Fibroblast of pulmonary artery (primary cell): ENCODE results near the gene HPN.
"Not testable (repeated sequence)": the region's sequence is repeated elsewhere in the genome, so short reads cannot be mapped to it uniquely, and the experiment has no call there.

ENCODE experiments used
- DNase-seq: peaks from one replicate; pipeline ENCODE4 v3.0.0-alpha.2; 2010; ENCODE audit warnings: low read depth
- H3K4me3 ChIP-seq: replicated peaks from 2 replicates; pipeline ENCODE4 v1.5.1; 2011; ENCODE audit warnings: low read depth, mild to moderate bottlenecking, control low read depth, low read length, moderate library complexity
- CTCF ChIP-seq: IDR thresholded peaks from 2 replicates; pipeline ENCODE4 v1.5.1; 2011; ENCODE audit warnings: mild to moderate bottlenecking, control low read depth, low read length, inconsistent platforms; ENCODE audit errors: missing control alignments

HPN gene

DNA sequence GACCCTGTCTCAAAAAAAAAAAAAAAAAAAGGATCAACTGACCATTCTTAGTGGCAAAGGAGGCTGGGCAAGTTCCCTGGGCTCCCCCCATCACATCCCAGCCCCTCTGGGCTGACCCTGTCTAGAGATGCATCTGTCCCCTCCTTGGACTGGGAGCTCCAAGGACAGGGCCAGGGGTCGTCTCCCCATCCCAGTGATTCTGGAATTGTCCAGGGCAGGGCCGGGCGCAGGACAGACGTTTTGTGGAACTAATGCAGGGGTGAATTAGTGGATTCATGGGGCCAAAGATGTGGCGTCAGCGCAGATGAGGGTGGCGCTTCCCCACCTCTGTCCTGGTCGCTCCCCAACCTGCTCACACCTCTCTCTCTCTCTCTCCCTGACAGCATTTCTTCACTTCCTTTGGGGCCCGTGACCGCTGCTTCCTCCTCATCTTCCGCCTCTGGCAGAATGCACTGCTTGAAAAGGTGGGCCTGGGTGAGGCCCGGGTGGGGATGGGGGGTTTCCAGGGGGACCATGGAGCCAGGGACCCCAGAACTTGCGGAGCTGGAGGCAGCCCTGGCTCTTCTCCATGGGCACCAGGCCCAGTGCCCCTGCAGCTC lies 30.3 kb upstream of the HPN start:
- DNase-seq, result no peak
- no peak overlapping the region for H3K4me3 ChIP-seq
- TF ChIP-seq CTCF, result no peak

DNA sequence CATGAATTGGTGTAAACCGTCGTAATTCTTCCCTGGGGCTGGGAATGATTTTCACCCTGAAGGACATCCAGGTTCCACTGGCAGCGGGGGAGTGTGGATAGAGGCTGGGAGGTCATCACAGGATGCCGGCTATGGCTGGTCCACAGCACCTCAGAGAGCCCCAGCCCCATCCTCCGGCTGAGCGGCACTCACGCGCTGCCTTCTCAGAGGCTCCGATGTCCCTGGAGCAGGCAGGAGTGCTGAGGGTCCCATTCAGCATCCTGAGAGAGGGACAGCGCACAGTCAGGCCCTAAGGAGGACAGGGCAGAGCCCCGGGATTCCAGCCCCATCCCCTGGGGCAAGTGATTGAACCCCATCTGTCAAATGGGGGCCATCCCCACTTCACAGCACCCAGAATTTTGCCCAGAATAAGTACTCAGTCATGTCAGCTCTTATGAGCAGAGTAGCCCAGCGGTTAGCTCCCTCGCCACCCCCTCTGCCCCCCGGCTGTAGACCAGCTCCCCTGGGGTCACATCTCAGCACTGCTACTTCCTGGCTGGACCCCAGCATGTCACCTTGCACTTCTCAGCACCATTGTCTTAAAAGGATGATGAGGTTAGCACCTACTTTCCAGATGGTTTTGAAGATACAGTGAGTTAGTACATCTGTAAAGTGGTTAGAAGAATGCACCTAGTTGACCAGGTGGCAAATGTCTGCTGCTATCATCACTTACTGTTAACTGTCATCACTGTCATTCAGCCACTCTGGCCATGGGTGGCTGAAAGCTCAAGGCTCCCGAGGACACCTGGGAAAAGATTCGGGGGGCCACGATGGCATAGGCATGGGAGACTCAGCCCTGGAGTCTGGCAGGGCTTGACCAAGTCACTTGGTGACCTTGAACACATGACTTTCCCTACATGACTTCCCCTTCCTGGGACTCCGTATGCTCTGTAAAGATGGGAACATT lies 29.5 kb upstream of the HPN start:
- TF ChIP-seq CTCF, result no peak
- H3K4me3 ChIP-seq, result no peak overlapping the region
- DNase-seq, result no peak

GRCh38 chr19:35013041-35013819 lies 28.3 kb upstream of the HPN start:
- H3K4me3 ChIP-seq, result no peak overlapping the region
- TF ChIP-seq CTCF, result peak; percentile 94
- peak; percentile 79 for DNase-seq

DNA sequence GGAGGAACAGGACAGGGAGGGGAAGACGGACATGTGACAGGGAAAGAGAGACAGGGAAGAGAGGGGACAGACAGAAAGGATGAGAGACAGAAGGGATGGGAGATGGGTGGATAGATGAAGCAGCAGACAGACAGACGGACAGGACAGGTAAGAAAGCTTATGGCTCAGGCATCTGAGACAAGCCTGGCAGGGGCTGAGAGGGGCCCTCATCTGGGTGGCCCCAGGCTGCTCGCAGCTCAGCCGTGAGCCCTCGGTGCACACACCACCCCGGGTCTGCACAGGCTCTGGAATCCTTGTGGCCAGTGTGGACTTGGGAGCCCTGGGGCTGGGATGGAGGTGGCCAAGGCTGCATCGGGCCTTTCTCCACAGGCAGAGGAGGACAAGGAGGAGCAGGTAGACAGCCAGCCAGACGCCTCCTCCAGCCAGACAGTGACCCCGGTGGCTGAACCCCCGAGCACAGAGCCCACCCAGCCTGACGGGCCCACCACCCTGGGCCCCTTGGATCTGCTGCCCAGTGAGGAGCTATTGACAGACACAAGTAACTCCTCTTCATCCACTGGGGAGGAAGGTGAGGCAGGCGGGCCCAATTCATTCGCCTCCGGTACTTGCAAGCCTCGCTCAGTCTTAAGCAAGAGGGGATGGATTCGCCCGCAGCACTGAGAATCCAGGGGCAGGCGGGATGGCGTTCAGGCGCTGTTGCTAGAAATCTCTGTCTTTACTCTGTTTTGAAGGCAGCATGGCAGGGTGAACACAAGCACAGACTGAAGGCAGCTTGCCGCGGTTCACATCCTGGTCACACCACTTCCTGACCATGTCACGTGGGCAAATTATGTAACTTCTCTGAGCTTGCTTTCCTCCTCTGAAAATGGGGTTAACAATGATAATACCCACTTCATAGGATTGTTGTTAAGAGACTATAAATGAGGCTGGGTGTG lies 27.4 kb upstream of the HPN start:
- no peak for DNase-seq
- H3K4me3 ChIP-seq, result no peak overlapping the region

GRCh38 chr19:35014774-35015173 lies 26.7 kb upstream of the HPN start:
- not testable (repeated sequence) for H3K4me3 ChIP-seq, DNase-seq

More for the DNA sequence above, 27.4 kb upstream of the HPN start:
- no peak for TF ChIP-seq CTCF

- DNase-seq, result no peak
- TF ChIP-seq CTCF, result no peak
- no peak overlapping the region for H3K4me3 ChIP-seq
Observed at GRCh38 chr19:35015270-35015953, 26.1 kb upstream of the HPN start.
